ENCODE measurements around the gene TGFBR2. TPM values are rescaled to one million over a fixed set of nuclear protein-coding genes. Genes with fewer than 3 reads are reported as not detected.

The TGFBR2 gene
- total RNA-seq, 4 donors from 2014 or later, result 10.1 to 114 (median 48.7) TPM

- 81 to 88% methylated on average over 2 of the region's 2 CpGs for WGBS, 2 donors
- TF ChIP-seq CTCF (IDR thresholded peaks at IDR 0.05), result no peak
- TF ChIP-seq POLR2A (IDR thresholded peaks at IDR 0.05), result no peak
- intact Hi-C loops (cut with DNase I), result loop anchor here (10.0 kb wide), 2 partner anchors 512 to 582 kb away; no protein-coding TSS in a partner anchor
Observed at GRCh38 chr3:30696896-30697295, 90.5 kb downstream of the TGFBR2 start.

GRCh38 chr3:30698549-30698948 lies 92.1 kb downstream of the TGFBR2 start:
- Histone ChIP-seq H3K36me3 (peaks cover 0 to 20% (median 0%) of the 10 kb centered on the region in 3 donors), H3K27ac (no peak overlapping the region), H3K4me1 (peaks cover 0 to 14% (median 0%) of the 10 kb centered on the region in 3 donors), H3K9me3 (no peaks in the 10 kb centered on the region), H3K27me3 (no peaks in the 10 kb centered on the region), H3K4me3 (no peak overlapping the region)
- intact Hi-C loops (cut with DNase I), result loop anchor here (10.0 kb wide), 2 partner anchors 514 to 584 kb away; no protein-coding TSS in a partner anchor
- no peak for DNase-seq
- no peak for TF ChIP-seq POLR2A (IDR thresholded peaks at IDR 0.05)
- no peak for TF ChIP-seq CTCF (IDR thresholded peaks at IDR 0.05)
- WGBS, 2 donors, result 63 to 65% methylated on average over 2 of the region's 2 CpGs

More at GRCh38 chr3:30696896-30697295, 90.5 kb downstream of the TGFBR2 start:
- H3K36me3 ChIP-seq, result peaks cover 0 to 31% (median 0%) of the 10 kb centered on the region in 3 donors
- no peak for DNase-seq
- peaks cover 0 to 27% (median 3%) of the 10 kb centered on the region in 3 donors for H3K4me1 ChIP-seq
- no peak overlapping the region for H3K27ac ChIP-seq
- no peaks in the 10 kb centered on the region for H3K27me3 ChIP-seq
- no peaks in the 10 kb centered on the region for H3K9me3 ChIP-seq
- no peak overlapping the region for H3K4me3 ChIP-seq

GRCh38 chr3:30699927-30700326 lies 93.5 kb downstream of the TGFBR2 start:
- peaks cover 0 to 11% (median 0%) of the 10 kb centered on the region in 3 donors for H3K4me1 ChIP-seq
- no peak overlapping the region for H3K4me3 ChIP-seq
- peaks cover 0 to 11% (median 0%) of the 10 kb centered on the region in 3 donors for H3K36me3 ChIP-seq
- H3K9me3 ChIP-seq, result no peaks in the 10 kb centered on the region
- intact Hi-C loops (cut with DNase I), result loop anchor here (10.0 kb wide), 2 partner anchors 515 to 585 kb away; no protein-coding TSS in a partner anchor
- TF ChIP-seq POLR2A (IDR thresholded peaks at IDR 0.05) (no peak), CTCF (IDR thresholded peaks at IDR 0.05) (no peak)
- H3K27ac ChIP-seq, result no peak overlapping the region
- 90 to 94% methylated on average over 4 of the region's 4 CpGs for WGBS, 2 donors
- H3K27me3 ChIP-seq, result no peaks in the 10 kb centered on the region
- DNase-seq, result no peak

GRCh38 chr3:30700702-30701321 lies 94.4 kb downstream of the TGFBR2 start:
- no peak overlapping the region for H3K4me3 ChIP-seq
- DNase-seq, result no peak
- peaks cover 0 to 11% (median 0%) of the 10 kb centered on the region in 3 donors for H3K4me1 ChIP-seq
- no peak overlapping the region for H3K27ac ChIP-seq
- intact Hi-C loops (cut with DNase I), result no loop called here
- TF ChIP-seq CTCF (IDR thresholded peaks at IDR 0.05), result no peak
- no peak for TF ChIP-seq POLR2A (IDR thresholded peaks at IDR 0.05)
- WGBS, 2 donors, result 62 to 75% methylated on average over 3 of the region's 3 CpGs
- no peaks in the 10 kb centered on the region for H3K9me3 ChIP-seq
- H3K27me3 ChIP-seq, result no peaks in the 10 kb centered on the region
- H3K36me3 ChIP-seq, result peaks cover 0 to 2% (median 0%) of the 10 kb centered on the region in 3 donors

- Histone ChIP-seq H3K9me3 (no peaks in the 10 kb centered on the region), H3K27me3 (no peaks in the 10 kb centered on the region), H3K4me3 (no peak overlapping the region), H3K4me1 (no peaks in the 10 kb centered on the region), H3K36me3 (no peaks in the 10 kb centered on the region), H3K27ac (no peak overlapping the region)
- DNase-seq, result no peak
- intact Hi-C loops (cut with DNase I), result no loop called here
- TF ChIP-seq CTCF (IDR thresholded peaks at IDR 0.05) (no peak), POLR2A (IDR thresholded peaks at IDR 0.05) (no peak)
Observed at GRCh38 chr3:30702038-30702827, 95.8 kb downstream of the TGFBR2 start.

Data from esophagus squamous epithelium (tissue), 5 donors.